GM12878 (cell line): Measurements from ENCODE around the gene FSTL4.

ENCODE experiments used
- BHLHE40 ChIP-seq, 2 experiments: fragments of 450-650 bp in 1 of 2; IDR thresholded peaks; 2 replicates each; pipeline ENCODE4 v1.6.1; 2011 to 2017; ENCODE audit warnings: low read depth in 2 of 2, borderline replicate concordance in 1 of 2, improper control_type of control experiment in 1 of 2, low read length in 1 of 2, mild to moderate bottlenecking in 1 of 2
- CTCF ChIP-seq, 3 experiments: IDR thresholded peaks in 2 of 3; conservative IDR thresholded peaks in 1 of 3; 2 replicates each; pipeline ENCODE4 v1.5.1; 2011; ENCODE audit warnings: low read depth in 3 of 3, low read length in 3 of 3, mild to moderate bottlenecking in 3 of 3, control low read depth in 2 of 3, moderate library complexity in 2 of 3, inconsistent platforms in 1 of 3, mixed read lengths in 1 of 3; ENCODE audit not compliant: control insufficient read depth in 2 of 3, insufficient read depth in 1 of 3; ENCODE audit errors: extremely low read depth in 1 of 3
- EED ChIP-seq: sonication (generic); IDR thresholded peaks from 2 replicates; pipeline ENCODE4 v1.6.1; 2016; ENCODE audit warnings: antibody characterized with exemption, low read depth
- FOS ChIP-seq: IDR thresholded peaks from 3 replicates; pipeline ENCODE4 v1.6.1; 2011; ENCODE audit warnings: borderline replicate concordance; ENCODE audit not compliant: insufficient read length; ENCODE audit errors: extremely low read depth
- FOXK2 ChIP-seq: fragments of 450-650 bp; IDR thresholded peaks from 2 replicates; pipeline ENCODE4 v1.6.1; 2017; ENCODE audit warnings: mild to moderate bottlenecking, moderate library complexity
- POLR2A ChIP-seq: IDR thresholded peaks from 2 replicates; pipeline ENCODE4 v1.6.1; 2011; ENCODE audit warnings: low read depth, mild to moderate bottlenecking, low read length

GRCh38 chr5:133400120-133400519 is 212.2 kb downstream of the FSTL4 start:
- TF ChIP-seq CTCF (IDR thresholded peaks at IDR 0.05 in 2 of 3, conservative IDR thresholded peaks at IDR 0.05 in 1 of 3; ENCODE audit: control insufficient read depth in 2 of 3, extremely low read depth in 1 of 3, insufficient read depth in 1 of 3, low read depth in 3 of 3, low read length in 3 of 3) (no peak), POLR2A (no peak), BHLHE40 (IDR thresholded peaks at IDR 0.05; ENCODE audit: borderline replicate concordance in 1 of 2, low read depth in 2 of 2, low read length in 1 of 2) (no peak), FOXK2 (no peak), FOS (no peak), EED (no peak)
